GM23338 (cell line): Measurements from ENCODE around the gene PDS5A. TPM values are rescaled to one million over a fixed set of nuclear protein-coding genes. Genes with fewer than 3 reads are reported as not detected.

Source experiments
- ATAC-seq: fragments of 200-7000 bp; cut with Tn5 transposase; 3 replicates; pipeline ENCODE4 v1.9.1; 2020
- DNase-seq: peaks from one replicate; pipeline ENCODE4 v3.0.0-alpha.2; 2015; ENCODE audit warnings: low spot score
- H2AFZ ChIP-seq: fragments of 200-600 bp; sonication (generic); 2 replicates; pipeline ENCODE4 v1.8.0; 2016; ENCODE audit warnings: antibody characterized with exemption, mild to moderate bottlenecking, moderate library complexity
- H3F3A ChIP-seq: fragments of 200-600 bp; sonication (generic); replicated peaks from 2 replicates; pipeline ENCODE4 v1.8.0; 2017; ENCODE audit warnings: antibody characterized with exemption, mixed run types, low read depth
- H3K27ac ChIP-seq: fragments of 200-600 bp; sonication (generic); 2 replicates; pipeline ENCODE4 v1.6.1; 2016; ENCODE audit warnings: low read depth
- H3K27me3 ChIP-seq: fragments of 200-600 bp; sonication (generic); 2 replicates; pipeline ENCODE4 v1.8.0; 2016; ENCODE audit warnings: mild to moderate bottlenecking, mixed run types, moderate library complexity; ENCODE audit not compliant: insufficient read depth
- H3K36me3 ChIP-seq: fragments of 200-600 bp; sonication (generic); 2 replicates; pipeline ENCODE4 v1.8.0; 2016; ENCODE audit warnings: mild to moderate bottlenecking; ENCODE audit not compliant: insufficient read depth
- H3K4me1 ChIP-seq: fragments of 200-600 bp; sonication (generic); 2 replicates; pipeline ENCODE4 v1.8.0; 2016; ENCODE audit warnings: mild to moderate bottlenecking, moderate library complexity; ENCODE audit not compliant: insufficient read depth
- H3K4me2 ChIP-seq: fragments of 200-600 bp; sonication (generic); 2 replicates; pipeline ENCODE4 v1.7.1; 2017; ENCODE audit warnings: mixed run types
- H3K4me3 ChIP-seq: fragments of 200-600 bp; sonication (generic); 2 replicates; pipeline ENCODE4 v1.6.1; 2016; ENCODE audit warnings: mixed run types
- H3K79me2 ChIP-seq: fragments of 200-600 bp; sonication (generic); replicated peaks from 2 replicates; pipeline ENCODE4 v1.8.0; 2017; ENCODE audit warnings: mild to moderate bottlenecking; ENCODE audit not compliant: insufficient read depth
- H3K9me2 ChIP-seq: fragments of 200-600 bp; sonication (generic); 2 replicates; pipeline ENCODE4 v1.8.0; 2017; ENCODE audit not compliant: insufficient read depth
- H4K20me1 ChIP-seq: fragments of 200-600 bp; sonication (generic); replicated peaks from 2 replicates; pipeline ENCODE4 v1.8.0; 2017; ENCODE audit warnings: mild to moderate bottlenecking; ENCODE audit not compliant: insufficient read depth
- H3K27ac Mint-ChIP-seq: 2 replicates; pipeline ENCODE4 v1.8.0; 2020; ENCODE audit warnings: inconsistent platforms, mild to moderate bottlenecking, moderate library complexity, mixed read lengths
- H3K27me3 Mint-ChIP-seq: 3 replicates; pipeline ENCODE4 v1.8.0; 2022; ENCODE audit warnings: low read depth, mild to moderate bottlenecking, moderate library complexity, mixed read lengths, inconsistent platforms; ENCODE audit not compliant: insufficient read depth, poor library complexity
- H3K36me3 Mint-ChIP-seq: 3 replicates; pipeline ENCODE4 v1.8.0; 2021; ENCODE audit warnings: low read depth, mild to moderate bottlenecking, inconsistent platforms, moderate library complexity, mixed read lengths
- H3K4me1 Mint-ChIP-seq: 3 replicates; pipeline ENCODE4 v1.8.0; 2020; ENCODE audit warnings: mild to moderate bottlenecking, inconsistent platforms, mixed read lengths
- H3K4me3 Mint-ChIP-seq: 3 replicates; pipeline ENCODE4 v1.8.0; 2021; ENCODE audit warnings: moderate library complexity, mild to moderate bottlenecking, inconsistent platforms, mixed read lengths
- H3K9me3 Mint-ChIP-seq: 3 replicates; pipeline ENCODE4 v1.8.0; 2020; ENCODE audit warnings: moderate library complexity, mild to moderate bottlenecking, inconsistent platforms, mixed read lengths
- CREB1 ChIP-seq: fragments of 250-450 bp; sonication (Bioruptor Pico); IDR thresholded peaks from 2 replicates; pipeline ENCODE4 v1.5.0; 2020; ENCODE audit warnings: low read depth, mild to moderate bottlenecking, moderate library complexity
- EZH2 ChIP-seq: fragments of 200-600 bp; sonication (generic); IDR thresholded peaks from one replicate; pipeline ENCODE4 v1.8.0; 2017; ENCODE audit warnings: antibody characterized with exemption, mild to moderate bottlenecking, low read depth; ENCODE audit not compliant: unreplicated experiment
- EZH2phosphoT487 ChIP-seq: fragments of 200-600 bp; sonication (generic); IDR thresholded peaks from one replicate; pipeline ENCODE4 v1.8.1; 2018; ENCODE audit warnings: antibody characterized with exemption; ENCODE audit not compliant: unreplicated experiment
- JUNB ChIP-seq: IDR thresholded peaks from one replicate; pipeline ENCODE4 v1.6.1; 2016; ENCODE audit warnings: antibody characterized with exemption; ENCODE audit not compliant: unreplicated experiment
- STAT1 ChIP-seq: IDR thresholded peaks from one replicate; pipeline ENCODE4 v1.6.1; 2016; ENCODE audit warnings: antibody characterized with exemption; ENCODE audit not compliant: unreplicated experiment
- ZNF114 ChIP-seq: fragments of 250-450 bp; sonication (Bioruptor Pico); IDR thresholded peaks from 2 replicates; pipeline ENCODE4 v1.5.0; 2020; ENCODE audit warnings: mild to moderate bottlenecking, moderate library complexity
- ZNF331 ChIP-seq: fragments of 250-450 bp; sonication (Bioruptor Pico); IDR thresholded peaks from 2 replicates; pipeline ENCODE4 v1.5.0; 2020; ENCODE audit warnings: low read depth, mild to moderate bottlenecking, moderate library complexity
- polyA plus RNA-seq: library from polyadenylated mRNA; unstranded; fragments of >200 nt; fragmentation: Nextera tagmentation; extraction: Ambion mirVana; gene quantifications from 2 replicates; pipeline ENCODE4 v1.2.1, GENCODE V29; 2016
- total RNA-seq: library from RNA; depleted of rRNA; stranded (reverse); fragments of >200 nt; shearing (Covaris generic); gene quantifications from 2 replicates; pipeline ENCODE4 v1.2.3, GENCODE V29; 2014
- TF ChIP-seq, protein P1 (sequence below), 2 experiments: fragments of 200-600 bp in 1 of 2; sonication (generic) in 1 of 2; conservative IDR thresholded peaks; 2 replicates each; pipeline versions ENCODE4 v1.5.1 to v1.6.1; 2016 to 2017; ENCODE audit warnings: antibody characterized with exemption in 2 of 2, low read depth in 2 of 2, mild to moderate bottlenecking in 2 of 2, moderate library complexity in 1 of 2
- TF ChIP-seq, protein P2 (sequence below): IDR thresholded peaks from one replicate; pipeline ENCODE4 v1.6.1; 2018; ENCODE audit warnings: antibody characterized with exemption; ENCODE audit not compliant: unreplicated experiment
- TF ChIP-seq, protein P3 (sequence below): fragments of 250-450 bp; sonication (Bioruptor Pico); IDR thresholded peaks from 2 replicates; pipeline ENCODE4 v1.5.0; 2020; ENCODE audit warnings: mild to moderate bottlenecking, moderate library complexity

PDS5A gene
- total and polyA plus RNA-seq, 2 experiments from 2014 or later, result 22.1 to 91.9 TPM

DNA sequence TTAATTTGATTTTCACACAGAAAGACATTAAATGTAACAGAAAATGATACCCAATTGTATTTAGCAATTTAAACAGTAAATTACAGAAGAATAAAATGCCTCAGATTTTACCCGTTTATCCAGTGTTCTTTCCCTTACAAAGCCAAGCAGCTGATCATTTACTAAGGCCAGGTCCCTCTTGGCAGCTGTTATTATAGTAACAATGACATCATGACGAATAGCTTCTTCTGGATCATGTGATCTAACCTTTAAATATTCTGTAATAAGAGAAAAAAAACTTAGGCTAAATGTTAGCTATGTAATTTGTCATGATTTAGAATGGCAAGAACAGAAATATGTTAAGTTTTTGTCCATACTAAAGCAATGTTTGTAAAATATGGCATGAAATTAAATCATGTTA, 69.4 kb downstream of the PDS5A start:
- Histone ChIP-seq H3K9me2 (no peaks in the 10 kb centered on the region), H3K4me1 (no peaks in the 10 kb centered on the region), H3F3A (no peaks in the 10 kb centered on the region), H3K79me2 (no peaks in the 10 kb centered on the region), H3K4me3 (no peak overlapping the region), H3K4me2 (no peak overlapping the region), H4K20me1 (no peaks in the 10 kb centered on the region), H3K36me3 (peaks cover 2% of the 10 kb centered on the region), H2AFZ (no peak overlapping the region), H3K27ac (no peak overlapping the region), H3K27me3 (no peaks in the 10 kb centered on the region)
- TF ChIP-seq STAT1, result no peak
- no peak for TF ChIP-seq JUNB
- no peak for TF ChIP-seq EZH2phosphoT487
- TF ChIP-seq ZNF331, result no peak
- TF ChIP-seq, protein P1, sequence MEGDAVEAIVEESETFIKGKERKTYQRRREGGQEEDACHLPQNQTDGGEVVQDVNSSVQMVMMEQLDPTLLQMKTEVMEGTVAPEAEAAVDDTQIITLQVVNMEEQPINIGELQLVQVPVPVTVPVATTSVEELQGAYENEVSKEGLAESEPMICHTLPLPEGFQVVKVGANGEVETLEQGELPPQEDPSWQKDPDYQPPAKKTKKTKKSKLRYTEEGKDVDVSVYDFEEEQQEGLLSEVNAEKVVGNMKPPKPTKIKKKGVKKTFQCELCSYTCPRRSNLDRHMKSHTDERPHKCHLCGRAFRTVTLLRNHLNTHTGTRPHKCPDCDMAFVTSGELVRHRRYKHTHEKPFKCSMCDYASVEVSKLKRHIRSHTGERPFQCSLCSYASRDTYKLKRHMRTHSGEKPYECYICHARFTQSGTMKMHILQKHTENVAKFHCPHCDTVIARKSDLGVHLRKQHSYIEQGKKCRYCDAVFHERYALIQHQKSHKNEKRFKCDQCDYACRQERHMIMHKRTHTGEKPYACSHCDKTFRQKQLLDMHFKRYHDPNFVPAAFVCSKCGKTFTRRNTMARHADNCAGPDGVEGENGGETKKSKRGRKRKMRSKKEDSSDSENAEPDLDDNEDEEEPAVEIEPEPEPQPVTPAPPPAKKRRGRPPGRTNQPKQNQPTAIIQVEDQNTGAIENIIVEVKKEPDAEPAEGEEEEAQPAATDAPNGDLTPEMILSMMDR (conservative IDR thresholded peaks at IDR 0.05; ENCODE audit: low read depth in 2 of 2), result no peak
- TF ChIP-seq, protein P2, sequence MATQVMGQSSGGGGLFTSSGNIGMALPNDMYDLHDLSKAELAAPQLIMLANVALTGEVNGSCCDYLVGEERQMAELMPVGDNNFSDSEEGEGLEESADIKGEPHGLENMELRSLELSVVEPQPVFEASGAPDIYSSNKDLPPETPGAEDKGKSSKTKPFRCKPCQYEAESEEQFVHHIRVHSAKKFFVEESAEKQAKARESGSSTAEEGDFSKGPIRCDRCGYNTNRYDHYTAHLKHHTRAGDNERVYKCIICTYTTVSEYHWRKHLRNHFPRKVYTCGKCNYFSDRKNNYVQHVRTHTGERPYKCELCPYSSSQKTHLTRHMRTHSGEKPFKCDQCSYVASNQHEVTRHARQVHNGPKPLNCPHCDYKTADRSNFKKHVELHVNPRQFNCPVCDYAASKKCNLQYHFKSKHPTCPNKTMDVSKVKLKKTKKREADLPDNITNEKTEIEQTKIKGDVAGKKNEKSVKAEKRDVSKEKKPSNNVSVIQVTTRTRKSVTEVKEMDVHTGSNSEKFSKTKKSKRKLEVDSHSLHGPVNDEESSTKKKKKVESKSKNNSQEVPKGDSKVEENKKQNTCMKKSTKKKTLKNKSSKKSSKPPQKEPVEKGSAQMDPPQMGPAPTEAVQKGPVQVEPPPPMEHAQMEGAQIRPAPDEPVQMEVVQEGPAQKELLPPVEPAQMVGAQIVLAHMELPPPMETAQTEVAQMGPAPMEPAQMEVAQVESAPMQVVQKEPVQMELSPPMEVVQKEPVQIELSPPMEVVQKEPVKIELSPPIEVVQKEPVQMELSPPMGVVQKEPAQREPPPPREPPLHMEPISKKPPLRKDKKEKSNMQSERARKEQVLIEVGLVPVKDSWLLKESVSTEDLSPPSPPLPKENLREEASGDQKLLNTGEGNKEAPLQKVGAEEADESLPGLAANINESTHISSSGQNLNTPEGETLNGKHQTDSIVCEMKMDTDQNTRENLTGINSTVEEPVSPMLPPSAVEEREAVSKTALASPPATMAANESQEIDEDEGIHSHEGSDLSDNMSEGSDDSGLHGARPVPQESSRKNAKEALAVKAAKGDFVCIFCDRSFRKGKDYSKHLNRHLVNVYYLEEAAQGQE, result no peak
- TF ChIP-seq CREB1 (CRISPR knock-in tag), result no peak
- H3K27ac Mint-ChIP-seq, result no peak overlapping the region
- DNase-seq (no peak), ATAC-seq (no peak)
- H3K27me3 Mint-ChIP-seq, result no peaks in the 10 kb centered on the region
- no peaks in the 10 kb centered on the region for H3K9me3 Mint-ChIP-seq
- H3K36me3 Mint-ChIP-seq, result peaks cover 57% of the 10 kb centered on the region; the same call in 2 of the 3 replicates
- H3K4me3 Mint-ChIP-seq, result no peak overlapping the region
- no peaks in the 10 kb centered on the region for H3K4me1 Mint-ChIP-seq

DNA sequence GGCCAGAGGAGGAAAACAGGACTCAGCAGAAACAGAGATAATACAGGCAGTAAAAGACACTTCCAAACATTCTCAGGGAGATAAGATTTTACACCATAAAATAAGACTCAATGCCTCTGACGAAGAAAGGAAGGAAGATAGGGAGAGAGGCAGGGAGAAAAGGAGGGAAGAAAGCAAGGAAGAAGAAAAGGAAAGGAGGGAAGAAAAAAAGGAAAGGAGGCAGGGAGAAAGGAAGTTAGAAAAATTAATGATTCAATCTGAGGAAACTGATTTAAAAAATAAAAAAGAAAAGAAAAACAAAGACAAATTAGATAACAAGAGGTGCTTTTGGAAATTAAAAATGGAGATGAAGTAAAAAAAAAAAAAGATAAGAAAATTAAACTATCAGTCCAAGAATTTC, 72.1 kb downstream of the PDS5A start:
- Histone ChIP-seq H3K27me3 (no peaks in the 10 kb centered on the region), H3K4me2 (no peak overlapping the region), H2AFZ (no peak overlapping the region), H3F3A (no peaks in the 10 kb centered on the region), H4K20me1 (no peaks in the 10 kb centered on the region), H3K36me3 (no peaks in the 10 kb centered on the region), H3K4me1 (no peaks in the 10 kb centered on the region), H3K9me2 (no peaks in the 10 kb centered on the region), H3K27ac (0 out of 2 replicates have a peak overlapping the region, but pooled peaks have one; percentile 50), H3K79me2 (no peaks in the 10 kb centered on the region), H3K4me3 (no peak overlapping the region)
- no peaks in the 10 kb centered on the region for H3K4me1 Mint-ChIP-seq
- H3K36me3 Mint-ChIP-seq, result peaks cover 49% of the 10 kb centered on the region; the same call in 2 of the 3 replicates
- H3K27ac Mint-ChIP-seq, result no peak overlapping the region
- H3K4me3 Mint-ChIP-seq, result no peak overlapping the region
- ATAC-seq (no peak), DNase-seq (no peak)
- H3K9me3 Mint-ChIP-seq, result no peaks in the 10 kb centered on the region
- no peaks in the 10 kb centered on the region for H3K27me3 Mint-ChIP-seq
- TF ChIP-seq EZH2, result no peak
- TF ChIP-seq, protein P3, sequence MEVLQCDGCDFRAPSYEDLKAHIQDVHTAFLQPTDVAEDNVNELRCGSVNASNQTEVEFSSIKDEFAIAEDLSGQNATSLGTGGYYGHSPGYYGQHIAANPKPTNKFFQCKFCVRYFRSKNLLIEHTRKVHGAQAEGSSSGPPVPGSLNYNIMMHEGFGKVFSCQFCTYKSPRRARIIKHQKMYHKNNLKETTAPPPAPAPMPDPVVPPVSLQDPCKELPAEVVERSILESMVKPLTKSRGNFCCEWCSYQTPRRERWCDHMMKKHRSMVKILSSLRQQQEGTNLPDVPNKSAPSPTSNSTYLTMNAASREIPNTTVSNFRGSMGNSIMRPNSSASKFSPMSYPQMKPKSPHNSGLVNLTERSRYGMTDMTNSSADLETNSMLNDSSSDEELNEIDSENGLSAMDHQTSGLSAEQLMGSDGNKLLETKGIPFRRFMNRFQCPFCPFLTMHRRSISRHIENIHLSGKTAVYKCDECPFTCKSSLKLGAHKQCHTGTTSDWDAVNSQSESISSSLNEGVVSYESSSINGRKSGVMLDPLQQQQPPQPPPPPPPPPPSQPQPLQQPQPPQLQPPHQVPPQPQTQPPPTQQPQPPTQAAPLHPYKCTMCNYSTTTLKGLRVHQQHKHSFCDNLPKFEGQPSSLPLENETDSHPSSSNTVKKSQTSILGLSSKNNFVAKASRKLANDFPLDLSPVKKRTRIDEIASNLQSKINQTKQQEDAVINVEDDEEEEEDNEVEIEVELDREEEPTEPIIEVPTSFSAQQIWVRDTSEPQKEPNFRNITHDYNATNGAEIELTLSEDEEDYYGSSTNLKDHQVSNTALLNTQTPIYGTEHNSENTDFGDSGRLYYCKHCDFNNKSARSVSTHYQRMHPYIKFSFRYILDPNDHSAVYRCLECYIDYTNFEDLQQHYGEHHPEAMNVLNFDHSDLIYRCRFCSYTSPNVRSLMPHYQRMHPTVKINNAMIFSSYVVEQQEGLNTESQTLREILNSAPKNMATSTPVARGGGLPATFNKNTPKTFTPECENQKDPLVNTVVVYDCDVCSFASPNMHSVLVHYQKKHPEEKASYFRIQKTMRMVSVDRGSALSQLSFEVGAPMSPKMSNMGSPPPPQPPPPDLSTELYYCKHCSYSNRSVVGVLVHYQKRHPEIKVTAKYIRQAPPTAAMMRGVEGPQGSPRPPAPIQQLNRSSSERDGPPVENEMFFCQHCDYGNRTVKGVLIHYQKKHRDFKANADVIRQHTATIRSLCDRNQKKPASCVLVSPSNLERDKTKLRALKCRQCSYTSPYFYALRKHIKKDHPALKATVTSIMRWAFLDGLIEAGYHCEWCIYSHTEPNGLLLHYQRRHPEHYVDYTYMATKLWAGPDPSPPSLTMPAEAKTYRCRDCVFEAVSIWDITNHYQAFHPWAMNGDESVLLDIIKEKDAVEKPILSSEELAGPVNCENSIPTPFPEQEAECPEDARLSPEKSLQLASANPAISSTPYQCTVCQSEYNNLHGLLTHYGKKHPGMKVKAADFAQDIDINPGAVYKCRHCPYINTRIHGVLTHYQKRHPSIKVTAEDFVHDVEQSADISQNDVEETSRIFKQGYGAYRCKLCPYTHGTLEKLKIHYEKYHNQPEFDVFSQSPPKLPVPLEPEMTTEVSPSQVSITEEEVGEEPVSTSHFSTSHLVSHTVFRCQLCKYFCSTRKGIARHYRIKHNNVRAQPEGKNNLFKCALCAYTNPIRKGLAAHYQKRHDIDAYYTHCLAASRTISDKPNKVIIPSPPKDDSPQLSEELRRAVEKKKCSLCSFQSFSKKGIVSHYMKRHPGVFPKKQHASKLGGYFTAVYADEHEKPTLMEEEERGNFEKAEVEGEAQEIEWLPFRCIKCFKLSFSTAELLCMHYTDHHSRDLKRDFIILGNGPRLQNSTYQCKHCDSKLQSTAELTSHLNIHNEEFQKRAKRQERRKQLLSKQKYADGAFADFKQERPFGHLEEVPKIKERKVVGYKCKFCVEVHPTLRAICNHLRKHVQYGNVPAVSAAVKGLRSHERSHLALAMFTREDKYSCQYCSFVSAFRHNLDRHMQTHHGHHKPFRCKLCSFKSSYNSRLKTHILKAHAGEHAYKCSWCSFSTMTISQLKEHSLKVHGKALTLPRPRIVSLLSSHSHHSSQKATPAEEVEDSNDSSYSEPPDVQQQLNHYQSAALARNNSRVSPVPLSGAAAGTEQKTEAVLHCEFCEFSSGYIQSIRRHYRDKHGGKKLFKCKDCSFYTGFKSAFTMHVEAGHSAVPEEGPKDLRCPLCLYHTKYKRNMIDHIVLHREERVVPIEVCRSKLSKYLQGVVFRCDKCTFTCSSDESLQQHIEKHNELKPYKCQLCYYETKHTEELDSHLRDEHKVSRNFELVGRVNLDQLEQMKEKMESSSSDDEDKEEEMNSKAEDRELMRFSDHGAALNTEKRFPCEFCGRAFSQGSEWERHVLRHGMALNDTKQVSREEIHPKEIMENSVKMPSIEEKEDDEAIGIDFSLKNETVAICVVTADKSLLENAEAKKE, result no peak
- no peak for TF ChIP-seq JUNB
- TF ChIP-seq ZNF114 (CRISPR knock-in tag), result no peak
